Measurements from ENCODE around the gene SKI. TPM values are rescaled to one million over a fixed set of nuclear protein-coding genes. Genes with fewer than 3 reads are reported as not detected.

The SKI gene
- polyA plus RNA-seq (2013) = 12.8 TPM

- peaks cover 0 to 6% (median under 1%) of the 10 kb centered on the region in 4 experiments for H3K36me3 ChIP-seq (ENCODE audit: control insufficient read depth in 4 of 4, insufficient read depth in 4 of 4, low read length in 3 of 4)
- DNase-seq = no peak
- ChIA-PET CTCF (interaction anchor here (3.4 to 4.8 kb wide), 2 partner anchors 13 to 33 kb away, joined by 11 to 24 read pairs; partner anchors contain the start of gene FAAP20), POLR2A (interaction anchor here (0.8 to 8.8 kb wide), 9 partner anchors 12 to 73 kb away, joined by 3 to 150 read pairs (median 15); partner anchors contain the start of gene FAAP20)
- H3K4me3 ChIP-seq (ENCODE audit: control insufficient read depth in 1 of 7, extremely low read depth in 1 of 7, insufficient read depth in 4 of 7, low read depth in 2 of 7, low read length in 6 of 7) = peak within 1 kb of the TSS; percentile 59 to 82 (median 71)
- H3K4me1 ChIP-seq (ENCODE audit: control extremely low read depth in 1 of 4, control insufficient read depth in 4 of 4, insufficient read depth in 4 of 4, low read length in 3 of 4) = peaks cover 0 to 64% (median 59%) of the 10 kb centered on the region in 4 experiments
- peaks cover 0 to 11% (median 4%) of the 10 kb centered on the region in 5 experiments for H3K27me3 ChIP-seq (replicated peaks in 2 of 5; ENCODE audit: control insufficient read depth in 4 of 5, insufficient read depth in 5 of 5, low read length in 4 of 5)
- WGBS (ENCODE audit: insufficient coverage) = under 1% methylated on average over 78 of the region's 100 CpGs
- no peaks in the 10 kb centered on the region for H3K9me3 ChIP-seq (ENCODE audit: control extremely low read depth in 1 of 5, control insufficient read depth in 4 of 5, insufficient read depth in 2 of 5, low read depth in 1 of 5, low read length in 4 of 5)
- H3K27ac ChIP-seq (ENCODE audit: insufficient read depth in 1 of 2, low read depth in 1 of 2, low read length in 2 of 2, poor library complexity in 1 of 2, severe bottlenecking in 2 of 2) = peak within 1 kb of the TSS in 1 of 2 experiments; percentile 58
Observed at GRCh38 chr1:2228157-2228594, at the start of gene SKI. SKI (plus strand) TSS chr1:2228319; CDS start chr1:2228767, 448 bp downstream.

DNA sequence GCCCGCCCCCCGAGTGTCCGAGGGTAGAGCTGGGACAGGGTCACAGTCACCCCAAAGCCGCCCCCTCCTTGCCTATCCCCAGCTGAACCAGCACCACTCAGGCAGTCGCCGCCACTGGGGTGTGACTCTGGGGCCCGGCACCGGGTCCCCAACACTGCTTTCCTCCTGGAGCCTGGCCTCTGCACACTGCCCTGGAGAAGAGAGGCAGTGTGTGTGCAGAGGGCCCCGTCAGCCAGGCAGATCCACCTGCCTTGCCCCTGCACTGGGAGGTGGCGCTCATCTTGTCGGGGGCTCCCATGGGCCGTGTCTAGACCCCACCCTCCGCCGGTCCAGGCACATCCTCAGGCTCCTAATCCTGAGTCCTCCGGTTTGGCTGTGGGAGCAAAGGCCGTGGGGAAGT lies 49.2 kb upstream of the SKI start:
- Histone ChIP-seq H3K4me1 (ENCODE audit: control extremely low read depth in 1 of 4, control insufficient read depth in 4 of 4, insufficient read depth in 4 of 4, low read length in 3 of 4) (peaks cover 0 to 5% (median 4%) of the 10 kb centered on the region in 4 experiments), H3K9me3 (ENCODE audit: control extremely low read depth in 1 of 5, control insufficient read depth in 4 of 5, insufficient read depth in 2 of 5, low read depth in 1 of 5, low read length in 4 of 5) (no peaks in the 10 kb centered on the region), H3K4me3 (ENCODE audit: control insufficient read depth in 1 of 7, extremely low read depth in 1 of 7, insufficient read depth in 4 of 7, low read depth in 2 of 7, low read length in 6 of 7) (no peak overlapping the region), H3K27ac (ENCODE audit: insufficient read depth in 1 of 2, low read depth in 1 of 2, low read length in 2 of 2, poor library complexity in 1 of 2, severe bottlenecking in 2 of 2) (no peak overlapping the region), H3K36me3 (ENCODE audit: control insufficient read depth in 4 of 4, insufficient read depth in 4 of 4, low read length in 3 of 4) (peaks cover 0 to 27% (median 8%) of the 10 kb centered on the region in 4 experiments), H3K27me3 (replicated peaks in 2 of 5; ENCODE audit: control insufficient read depth in 4 of 5, insufficient read depth in 5 of 5, low read length in 4 of 5) (no peaks in the 10 kb centered on the region)
- DNase-seq = no peak
- WGBS (ENCODE audit: insufficient coverage) = 97% methylated on average over 11 of the region's 16 CpGs
- ChIA-PET POLR2A (no interaction called here), CTCF (interaction anchor here (1.1 to 1.2 kb wide), 2 partner anchors 39 to 202 kb away, joined by 3 to 4 read pairs; no protein-coding TSS in a partner anchor)

DNA sequence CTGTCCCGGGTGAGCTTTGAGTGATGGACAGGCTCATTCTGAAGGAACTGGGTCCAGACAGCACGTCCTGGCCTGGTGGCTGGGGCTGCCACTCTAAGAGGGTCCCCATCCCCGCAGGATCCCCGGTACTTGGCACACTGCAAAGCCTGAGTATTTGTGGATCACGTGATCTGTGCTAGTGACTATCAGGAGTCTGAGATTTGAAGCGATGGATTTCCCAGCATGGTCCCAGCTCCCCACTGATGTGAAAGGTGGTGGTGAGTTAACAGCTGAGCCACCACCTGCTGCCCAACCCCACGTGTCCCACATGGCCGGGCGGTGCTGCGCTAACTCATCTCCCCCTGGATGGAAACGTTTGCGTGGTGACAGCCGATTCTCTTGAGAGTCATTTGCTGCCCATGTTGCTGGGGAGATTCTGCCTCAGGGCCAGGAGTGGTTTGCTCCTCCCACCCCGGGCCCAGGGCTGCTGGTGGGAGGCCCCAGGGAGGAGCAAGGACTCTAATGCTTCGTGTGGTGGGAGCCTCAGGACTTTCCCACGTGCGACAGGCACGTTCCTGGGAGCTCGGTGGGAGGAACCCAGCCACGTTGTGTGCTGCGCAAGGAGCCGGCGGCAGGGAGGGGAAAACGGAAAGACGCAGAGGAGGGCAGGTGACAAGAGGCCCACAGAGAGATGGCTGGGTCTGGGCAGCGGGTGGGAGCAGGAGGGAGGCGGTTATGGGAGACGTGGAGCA lies 48.7 kb upstream of the SKI start:
- POLR2A ChIA-PET = no interaction called here
- no peak for DNase-seq
- Histone ChIP-seq H3K4me1 (ENCODE audit: control extremely low read depth in 1 of 4, control insufficient read depth in 4 of 4, insufficient read depth in 4 of 4, low read length in 3 of 4) (peaks cover 0 to 4% (median 3%) of the 10 kb centered on the region in 4 experiments), H3K9me3 (ENCODE audit: control extremely low read depth in 1 of 5, control insufficient read depth in 4 of 5, insufficient read depth in 2 of 5, low read depth in 1 of 5, low read length in 4 of 5) (no peaks in the 10 kb centered on the region), H3K36me3 (ENCODE audit: control insufficient read depth in 4 of 4, insufficient read depth in 4 of 4, low read length in 3 of 4) (peaks cover 0 to 27% (median 8%) of the 10 kb centered on the region in 4 experiments), H3K4me3 (ENCODE audit: control insufficient read depth in 1 of 7, extremely low read depth in 1 of 7, insufficient read depth in 4 of 7, low read depth in 2 of 7, low read length in 6 of 7) (no peak overlapping the region), H3K27ac (ENCODE audit: insufficient read depth in 1 of 2, low read depth in 1 of 2, low read length in 2 of 2, poor library complexity in 1 of 2, severe bottlenecking in 2 of 2) (peak overlapping the region in 1 of 2 experiments; percentile 37), H3K27me3 (replicated peaks in 2 of 5; ENCODE audit: control insufficient read depth in 4 of 5, insufficient read depth in 5 of 5, low read length in 4 of 5) (no peaks in the 10 kb centered on the region)
- CTCF ChIA-PET = interaction anchor here (1.1 to 1.2 kb wide), 2 partner anchors 40 to 201 kb away, joined by 3 to 4 read pairs; no protein-coding TSS in a partner anchor
- 94% methylated on average over 25 of the region's 28 CpGs for WGBS (ENCODE audit: insufficient coverage)

DNA sequence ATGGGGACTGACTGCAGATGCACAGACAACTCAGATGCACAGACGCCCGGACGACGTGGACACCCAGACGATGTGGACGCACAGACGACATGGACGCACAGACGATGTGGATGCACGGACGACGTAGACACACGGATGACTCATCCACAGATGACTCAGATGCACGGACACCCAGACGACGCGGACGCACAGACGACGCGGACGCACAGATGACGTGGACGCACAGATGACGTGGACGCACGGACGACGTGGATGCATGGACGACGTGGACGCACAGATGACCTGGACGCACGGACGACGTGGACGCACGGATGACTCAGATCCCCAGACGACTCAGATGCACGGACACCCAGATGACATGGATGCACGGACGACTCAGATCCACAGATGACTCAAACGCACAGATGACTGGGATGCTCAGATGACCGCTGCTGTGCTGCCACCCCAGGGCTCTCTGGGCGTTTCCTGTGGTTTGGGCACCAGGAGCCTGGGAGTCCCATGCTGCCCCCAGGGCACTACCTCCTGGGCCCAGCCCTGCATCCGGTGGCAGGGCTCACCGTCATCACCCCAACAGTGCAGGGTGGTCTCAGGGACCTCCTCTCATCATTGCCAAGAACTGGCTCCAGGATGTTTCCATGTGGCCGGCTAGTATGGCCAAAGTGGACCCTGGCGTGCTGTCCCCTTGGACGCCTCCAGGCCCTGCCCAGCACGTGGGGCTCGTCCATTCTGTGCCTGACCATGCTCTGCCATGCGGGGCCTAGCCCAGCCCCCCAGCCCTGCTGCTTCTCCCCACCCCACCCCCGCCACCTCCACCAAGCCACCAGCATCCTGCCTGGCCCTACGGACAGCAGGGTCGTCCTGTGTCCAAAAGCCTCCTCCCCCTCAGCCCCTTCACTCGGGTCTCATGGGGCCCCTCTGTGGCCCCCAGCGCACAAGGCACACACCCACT lies 47.5 kb upstream of the SKI start:
- 96% methylated on average over 55 of the region's 58 CpGs for WGBS (ENCODE audit: insufficient coverage)
- DNase-seq = no peak
- H3K36me3 ChIP-seq (ENCODE audit: control insufficient read depth in 4 of 4, insufficient read depth in 4 of 4, low read length in 3 of 4) = peaks cover 0 to 38% (median 8%) of the 10 kb centered on the region in 4 experiments
- no peaks in the 10 kb centered on the region for H3K9me3 ChIP-seq (ENCODE audit: control extremely low read depth in 1 of 5, control insufficient read depth in 4 of 5, insufficient read depth in 2 of 5, low read depth in 1 of 5, low read length in 4 of 5)
- no peak overlapping the region for H3K4me3 ChIP-seq (ENCODE audit: control insufficient read depth in 1 of 7, extremely low read depth in 1 of 7, insufficient read depth in 4 of 7, low read depth in 2 of 7, low read length in 6 of 7)
- peaks cover 0 to 3% (median 0%) of the 10 kb centered on the region in 4 experiments for H3K4me1 ChIP-seq (ENCODE audit: control extremely low read depth in 1 of 4, control insufficient read depth in 4 of 4, insufficient read depth in 4 of 4, low read length in 3 of 4)
- peak overlapping the region in 1 of 2 experiments; percentile 54 for H3K27ac ChIP-seq (ENCODE audit: insufficient read depth in 1 of 2, low read depth in 1 of 2, low read length in 2 of 2, poor library complexity in 1 of 2, severe bottlenecking in 2 of 2)
- H3K27me3 ChIP-seq (replicated peaks in 2 of 5; ENCODE audit: control insufficient read depth in 4 of 5, insufficient read depth in 5 of 5, low read length in 4 of 5) = no peaks in the 10 kb centered on the region
- ChIA-PET CTCF (no interaction called here), POLR2A (no interaction called here)

DNA sequence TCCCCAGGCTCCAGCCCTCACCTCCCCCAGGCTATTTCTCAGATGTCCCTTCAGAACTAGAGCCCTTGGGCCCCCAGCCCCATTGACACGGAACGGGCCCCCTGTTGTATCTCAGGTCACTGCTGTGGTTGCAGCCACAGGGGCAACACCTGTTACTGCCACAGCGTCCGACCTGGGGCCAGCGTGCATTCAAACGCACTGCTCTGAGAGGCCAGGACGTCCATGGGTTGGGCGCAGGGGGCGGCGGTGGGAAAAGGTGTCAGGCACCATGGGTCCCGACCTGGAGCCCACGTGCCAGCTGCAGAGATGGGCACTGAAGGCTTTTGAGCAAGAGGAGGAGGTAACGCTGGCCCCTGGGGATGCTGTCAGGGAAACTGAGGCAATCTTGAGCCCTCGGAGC lies 46.8 kb upstream of the SKI start:
- ChIA-PET POLR2A (no interaction called here), CTCF (interaction anchor here (1.5 kb wide), 1 partner anchor 8 kb away, joined by 3 read pairs; no protein-coding TSS in a partner anchor)
- no peaks in the 10 kb centered on the region for H3K9me3 ChIP-seq (ENCODE audit: control extremely low read depth in 1 of 5, control insufficient read depth in 4 of 5, insufficient read depth in 2 of 5, low read depth in 1 of 5, low read length in 4 of 5)
- H3K4me1 ChIP-seq (ENCODE audit: control extremely low read depth in 1 of 4, control insufficient read depth in 4 of 4, insufficient read depth in 4 of 4, low read length in 3 of 4) = peaks cover 0 to 5% (median 0%) of the 10 kb centered on the region in 4 experiments
- peaks cover 0 to 44% (median 6%) of the 10 kb centered on the region in 4 experiments for H3K36me3 ChIP-seq (ENCODE audit: control insufficient read depth in 4 of 4, insufficient read depth in 4 of 4, low read length in 3 of 4)
- 98% methylated on average over 13 of the region's 14 CpGs for WGBS (ENCODE audit: insufficient coverage)
- no peak overlapping the region for H3K4me3 ChIP-seq (ENCODE audit: control insufficient read depth in 1 of 7, extremely low read depth in 1 of 7, insufficient read depth in 4 of 7, low read depth in 2 of 7, low read length in 6 of 7)
- no peaks in the 10 kb centered on the region for H3K27me3 ChIP-seq (replicated peaks in 2 of 5; ENCODE audit: control insufficient read depth in 4 of 5, insufficient read depth in 5 of 5, low read length in 4 of 5)
- no peak for DNase-seq
- no peak overlapping the region for H3K27ac ChIP-seq (ENCODE audit: insufficient read depth in 1 of 2, low read depth in 1 of 2, low read length in 2 of 2, poor library complexity in 1 of 2, severe bottlenecking in 2 of 2)

DNA sequence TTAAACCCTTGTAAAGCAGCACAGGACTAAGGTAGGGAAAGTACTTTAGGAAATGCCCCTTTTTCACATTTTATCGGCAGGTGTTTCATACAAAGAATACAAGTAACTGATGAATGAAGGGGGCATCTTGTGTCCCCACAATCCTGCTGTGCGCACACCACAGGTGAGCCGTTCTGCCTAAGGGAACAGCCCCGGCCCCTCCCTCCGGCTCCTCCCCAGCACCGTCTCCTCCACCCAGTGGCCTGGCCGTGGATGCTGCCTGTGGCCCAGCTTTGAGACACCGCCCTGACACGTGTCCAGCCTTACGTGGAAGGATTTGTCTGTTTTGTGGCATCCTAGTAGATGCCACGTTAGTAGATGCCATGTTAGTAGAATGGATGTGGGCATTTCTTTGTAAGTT lies 46.4 kb upstream of the SKI start:
- Histone ChIP-seq H3K27me3 (replicated peaks in 2 of 5; ENCODE audit: control insufficient read depth in 4 of 5, insufficient read depth in 5 of 5, low read length in 4 of 5) (no peaks in the 10 kb centered on the region), H3K4me1 (ENCODE audit: control extremely low read depth in 1 of 4, control insufficient read depth in 4 of 4, insufficient read depth in 4 of 4, low read length in 3 of 4) (peaks cover 0 to 5% (median 0%) of the 10 kb centered on the region in 4 experiments), H3K4me3 (ENCODE audit: control insufficient read depth in 1 of 7, extremely low read depth in 1 of 7, insufficient read depth in 4 of 7, low read depth in 2 of 7, low read length in 6 of 7) (no peak overlapping the region), H3K27ac (ENCODE audit: insufficient read depth in 1 of 2, low read depth in 1 of 2, low read length in 2 of 2, poor library complexity in 1 of 2, severe bottlenecking in 2 of 2) (no peak overlapping the region), H3K9me3 (ENCODE audit: control extremely low read depth in 1 of 5, control insufficient read depth in 4 of 5, insufficient read depth in 2 of 5, low read depth in 1 of 5, low read length in 4 of 5) (no peaks in the 10 kb centered on the region), H3K36me3 (ENCODE audit: control insufficient read depth in 4 of 4, insufficient read depth in 4 of 4, low read length in 3 of 4) (peaks cover 0 to 48% (median 8%) of the 10 kb centered on the region in 4 experiments)
- CTCF ChIA-PET = interaction anchor here (1.5 kb wide), 1 partner anchor 9 kb away, joined by 3 read pairs; no protein-coding TSS in a partner anchor
- POLR2A ChIA-PET = no interaction called here
- DNase-seq = no peak
- WGBS (ENCODE audit: insufficient coverage) = 90% methylated on average over 6 of the region's 11 CpGs
